Nephron (organoid): Measurements from ENCODE around the gene AGR2.

Experiments
- H3K27ac Mint-ChIP-seq, 3 experiments: 2 replicates each; pipeline ENCODE4 v1.8.0; 2020; ENCODE audit warnings: mixed read lengths in 3 of 3, mild to moderate bottlenecking in 2 of 3, moderate library complexity in 1 of 3
- H3K27me3 Mint-ChIP-seq: 2 replicates; pipeline ENCODE4 v1.8.0; 2021; ENCODE audit warnings: low read depth, mild to moderate bottlenecking, moderate library complexity, mixed read lengths
- H3K36me3 Mint-ChIP-seq: 2 replicates; pipeline ENCODE4 v1.8.0; 2020; ENCODE audit warnings: low read depth, mixed read lengths
- H3K4me1 Mint-ChIP-seq: 2 replicates; pipeline ENCODE4 v1.8.0; 2020; ENCODE audit warnings: mixed read lengths
- H3K4me3 Mint-ChIP-seq, 3 experiments: 2 replicates each; pipeline ENCODE4 v1.8.0; 2020; ENCODE audit warnings: mild to moderate bottlenecking in 3 of 3, mixed read lengths in 3 of 3, moderate library complexity in 2 of 3
- H3K9me3 Mint-ChIP-seq: 2 replicates; pipeline ENCODE4 v1.8.0; 2020; ENCODE audit warnings: mixed read lengths
- CTCF ChIP-seq, 3 experiments: fragments of 200-600 bp; sonication (generic); IDR thresholded peaks; one replicate each; pipeline ENCODE4 v1.5.0; 2021; ENCODE audit warnings: antibody characterized with exemption in 3 of 3; ENCODE audit not compliant: unreplicated experiment in 3 of 3

The AGR2 gene

DNA sequence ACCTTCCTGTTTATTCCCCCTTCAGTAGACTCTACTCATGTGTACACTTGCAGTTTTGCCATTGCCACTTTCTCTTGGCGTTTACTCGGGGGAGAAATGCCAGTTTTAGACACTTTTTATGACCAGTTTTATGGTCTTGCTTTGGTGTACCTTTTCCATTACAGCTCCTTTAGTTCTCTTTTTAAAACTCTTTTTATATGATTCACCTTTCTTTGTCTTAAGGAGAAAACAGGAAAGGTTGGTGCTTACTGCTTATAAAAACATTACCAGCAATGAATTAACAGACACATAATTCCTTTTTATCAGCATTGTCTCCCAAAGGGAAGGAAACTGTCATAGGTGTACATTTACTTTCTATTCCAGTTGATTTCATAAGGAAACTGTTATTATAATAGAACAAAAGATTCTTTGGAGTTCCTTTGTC is 39.4 kb downstream of the AGR2 start:
- Mint-ChIP-seq H3K9me3 (peaks cover 1% of the 10 kb centered on the region), H3K36me3 (no peaks in the 10 kb centered on the region), H3K27me3 (no peaks in the 10 kb centered on the region), H3K4me1 (no peaks in the 10 kb centered on the region), H3K27ac (no peak overlapping the region), H3K4me3 (no peak overlapping the region)
- no peak for TF ChIP-seq CTCF (IDR thresholded peaks at IDR 0.05; ENCODE audit: unreplicated experiment in 3 of 3)

DNA sequence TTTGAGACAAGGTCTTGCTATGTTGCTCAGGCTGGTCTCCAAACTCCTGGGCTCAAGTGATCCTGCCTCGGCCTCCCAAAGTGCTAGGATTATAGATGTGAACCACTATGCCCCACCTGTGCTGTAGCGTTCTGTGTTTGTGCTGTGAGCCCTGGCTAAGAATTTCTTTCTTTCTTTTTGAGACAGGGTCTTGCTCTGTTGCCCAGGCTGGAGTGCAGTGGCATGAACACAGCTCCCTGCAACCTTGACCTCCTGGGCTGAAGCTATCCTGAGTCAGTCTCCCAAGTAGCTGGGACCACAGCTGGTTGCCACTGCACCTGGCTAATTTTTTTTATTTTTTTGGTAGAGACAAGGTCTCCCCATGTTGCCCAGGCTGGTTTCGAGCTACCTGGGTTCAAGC is 39.9 kb downstream of the AGR2 start:
- no peaks in the 10 kb centered on the region for H3K27me3 Mint-ChIP-seq
- no peak overlapping the region for H3K4me3 Mint-ChIP-seq
- no peak for TF ChIP-seq CTCF (IDR thresholded peaks at IDR 0.05; ENCODE audit: unreplicated experiment in 3 of 3)
- no peaks in the 10 kb centered on the region for H3K9me3 Mint-ChIP-seq
- no peaks in the 10 kb centered on the region for H3K4me1 Mint-ChIP-seq
- no peaks in the 10 kb centered on the region for H3K36me3 Mint-ChIP-seq
- no peak overlapping the region for H3K27ac Mint-ChIP-seq

- no peak for TF ChIP-seq CTCF (IDR thresholded peaks at IDR 0.05; ENCODE audit: unreplicated experiment in 3 of 3)
- no peaks in the 10 kb centered on the region for H3K4me1 Mint-ChIP-seq
- no peak overlapping the region for H3K4me3 Mint-ChIP-seq
- no peaks in the 10 kb centered on the region for H3K36me3 Mint-ChIP-seq
- peaks cover 4% of the 10 kb centered on the region for H3K27me3 Mint-ChIP-seq
- H3K9me3 Mint-ChIP-seq: no peaks in the 10 kb centered on the region
- H3K27ac Mint-ChIP-seq: no peak overlapping the region
Observed at GRCh38 chr7:16762177-16762576, 42.6 kb downstream of the AGR2 start.

DNA sequence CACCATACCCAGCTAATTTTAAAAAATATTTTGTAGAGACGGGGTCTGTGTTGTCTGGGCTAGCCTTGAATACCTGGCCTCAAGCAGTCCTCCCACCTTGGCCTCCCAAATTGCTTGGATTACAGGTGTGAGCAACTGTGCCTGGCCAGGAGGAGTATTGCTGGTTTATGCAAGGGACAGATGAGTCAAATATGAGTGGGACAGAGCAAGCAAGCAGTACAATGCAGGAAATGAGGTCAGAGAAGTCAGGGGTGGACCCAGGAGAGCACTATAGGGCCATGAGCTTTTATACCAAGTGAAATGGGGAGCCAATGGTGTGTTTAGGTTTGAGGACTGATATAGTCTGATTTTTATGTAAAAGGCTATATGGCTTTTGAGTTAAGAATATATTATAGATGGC is 45.0 kb downstream of the AGR2 start:
- Mint-ChIP-seq H3K9me3 (no peaks in the 10 kb centered on the region), H3K4me1 (peaks cover 18% of the 10 kb centered on the region), H3K27ac (no peak overlapping the region), H3K4me3 (no peak overlapping the region), H3K27me3 (peaks cover 20% of the 10 kb centered on the region), H3K36me3 (no peaks in the 10 kb centered on the region)
- no peak for TF ChIP-seq CTCF (IDR thresholded peaks at IDR 0.05; ENCODE audit: unreplicated experiment in 3 of 3)

DNA sequence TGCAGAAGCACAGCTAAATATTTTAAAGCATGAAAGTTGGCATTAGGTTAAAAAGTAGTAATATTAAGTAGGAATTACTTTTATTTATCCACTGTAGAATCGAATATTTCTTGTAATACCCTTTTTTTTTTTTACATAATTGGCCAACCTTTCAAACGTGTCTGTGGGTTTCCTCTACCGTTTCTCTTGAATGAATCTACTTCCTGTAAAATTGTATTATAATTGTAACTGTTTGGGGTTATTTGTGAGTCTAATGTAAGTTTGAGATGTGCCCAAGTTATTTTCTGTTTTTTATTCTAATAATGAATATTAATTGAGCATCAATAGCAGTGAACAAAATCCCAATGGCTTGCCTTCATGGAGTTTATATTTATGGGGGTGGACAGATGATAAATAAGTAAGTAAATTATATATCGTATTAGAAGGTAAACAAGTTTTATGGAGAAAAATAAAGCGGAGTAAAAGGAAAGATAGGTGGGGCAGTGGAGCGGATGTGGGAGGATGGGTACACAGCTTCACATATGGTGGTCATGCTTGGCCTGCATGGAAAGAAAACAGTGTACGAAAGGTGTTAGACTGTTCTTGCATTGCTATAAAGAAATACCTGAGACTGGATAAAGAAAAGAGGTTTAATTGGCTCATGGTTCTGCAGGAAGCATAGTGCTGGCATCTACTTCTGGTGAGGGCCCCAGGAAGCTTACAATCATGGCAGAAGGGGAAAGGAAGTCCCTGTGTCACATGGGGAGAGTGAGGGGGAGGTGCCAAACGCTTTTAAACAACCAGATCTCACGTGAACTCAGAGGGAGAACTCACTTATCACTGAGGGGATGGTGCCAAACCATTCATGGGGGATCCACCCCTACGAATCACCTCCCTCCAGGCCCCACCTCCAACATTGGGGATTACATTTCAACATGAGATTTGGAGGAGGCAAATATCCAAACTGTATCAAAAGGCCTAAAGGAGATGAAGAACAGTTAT is 45.9 kb downstream of the AGR2 start:
- Mint-ChIP-seq H3K27ac (no peak overlapping the region), H3K4me1 (peaks cover 23% of the 10 kb centered on the region)
- no peak for TF ChIP-seq CTCF (IDR thresholded peaks at IDR 0.05; ENCODE audit: unreplicated experiment in 3 of 3)

DNA sequence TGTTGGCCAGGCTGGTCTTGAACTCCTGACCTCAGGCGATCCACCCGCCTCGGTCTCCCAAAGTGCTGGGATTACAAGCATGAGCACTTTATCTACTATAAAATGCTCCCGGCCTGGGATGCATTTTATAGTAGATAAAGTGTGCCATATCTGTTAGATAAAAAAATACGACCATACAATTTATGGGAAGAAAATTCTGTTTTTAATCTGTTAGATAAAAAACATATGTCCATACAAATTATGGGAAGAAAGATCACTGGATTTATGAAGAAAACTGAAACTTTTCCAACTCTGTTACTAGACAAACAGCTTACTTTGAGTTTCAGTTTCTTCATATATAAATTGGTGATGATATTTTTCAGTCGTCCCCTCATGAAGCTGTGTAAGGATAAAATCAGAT is 46.8 kb downstream of the AGR2 start:
- Mint-ChIP-seq H3K27ac (no peak overlapping the region), H3K4me3 (no peak overlapping the region), H3K27me3 (peaks cover 36% of the 10 kb centered on the region), H3K36me3 (no peaks in the 10 kb centered on the region), H3K9me3 (no peaks in the 10 kb centered on the region), H3K4me1 (peaks cover 27% of the 10 kb centered on the region)
- no peak for TF ChIP-seq CTCF (IDR thresholded peaks at IDR 0.05; ENCODE audit: unreplicated experiment in 3 of 3)

More for the DNA sequence above, 45.9 kb downstream of the AGR2 start:
- peaks cover 29% of the 10 kb centered on the region for H3K27me3 Mint-ChIP-seq
- no peak overlapping the region for H3K4me3 Mint-ChIP-seq
- no peaks in the 10 kb centered on the region for H3K9me3 Mint-ChIP-seq
- H3K36me3 Mint-ChIP-seq: no peaks in the 10 kb centered on the region
